ENCODE measurements around the gene NTSR2.

Gene NTSR2

DNA sequence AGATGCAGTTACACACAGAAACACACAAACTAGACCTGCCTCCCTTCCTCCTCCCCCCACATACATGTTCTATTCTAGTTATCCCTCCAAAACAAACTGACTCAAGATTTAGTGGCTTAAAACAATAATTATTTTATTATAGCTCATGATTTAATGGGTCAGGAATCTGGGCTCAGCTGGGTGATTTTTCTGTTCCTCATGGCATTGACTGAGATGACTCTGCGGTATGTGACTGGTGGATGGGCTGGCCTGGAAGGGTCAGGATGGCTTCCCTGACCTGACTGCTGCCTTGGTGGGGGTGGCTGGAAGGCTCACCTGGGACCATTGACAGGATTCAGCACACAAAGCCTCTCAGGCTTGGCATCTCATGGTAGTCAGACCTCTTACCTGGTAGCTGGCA lies 33.7 kb upstream of the NTSR2 start:
- Histone ChIP-seq H3K27ac (ENCODE audit: low read depth, low read length, poor library complexity, severe bottlenecking) (no peak overlapping the region), H3K4me3 (ENCODE audit: low read depth, low read length, poor library complexity, severe bottlenecking) (no peak overlapping the region), H3K27me3 (ENCODE audit: insufficient read depth, low read length) (no peaks in the 10 kb centered on the region), H3K9me2 (ENCODE audit: low read depth, low read length) (no peaks in the 10 kb centered on the region), H3K4me1 (ENCODE audit: insufficient read depth, low read length, severe bottlenecking) (peaks cover 24% of the 10 kb centered on the region), H3K36me3 (ENCODE audit: insufficient read depth, low read length) (no peaks in the 10 kb centered on the region), H3F3A (ENCODE audit: insufficient read depth, low read length) (no peaks in the 10 kb centered on the region), H2AFZ (ENCODE audit: low read length) (no peak overlapping the region), H3K9me3 (ENCODE audit: low read length) (0 out of 2 replicates have a peak, but pooled peaks cover 3% of the 10 kb centered on the region), H3K9ac (ENCODE audit: low read length) (no peak overlapping the region), H3K4me2 (ENCODE audit: low read length) (no peak overlapping the region), H3K79me2 (ENCODE audit: insufficient read depth, low read length) (no peaks in the 10 kb centered on the region), H4K20me1 (ENCODE audit: insufficient read depth, low read length) (no peaks in the 10 kb centered on the region)
- TF ChIP-seq, protein P1, sequence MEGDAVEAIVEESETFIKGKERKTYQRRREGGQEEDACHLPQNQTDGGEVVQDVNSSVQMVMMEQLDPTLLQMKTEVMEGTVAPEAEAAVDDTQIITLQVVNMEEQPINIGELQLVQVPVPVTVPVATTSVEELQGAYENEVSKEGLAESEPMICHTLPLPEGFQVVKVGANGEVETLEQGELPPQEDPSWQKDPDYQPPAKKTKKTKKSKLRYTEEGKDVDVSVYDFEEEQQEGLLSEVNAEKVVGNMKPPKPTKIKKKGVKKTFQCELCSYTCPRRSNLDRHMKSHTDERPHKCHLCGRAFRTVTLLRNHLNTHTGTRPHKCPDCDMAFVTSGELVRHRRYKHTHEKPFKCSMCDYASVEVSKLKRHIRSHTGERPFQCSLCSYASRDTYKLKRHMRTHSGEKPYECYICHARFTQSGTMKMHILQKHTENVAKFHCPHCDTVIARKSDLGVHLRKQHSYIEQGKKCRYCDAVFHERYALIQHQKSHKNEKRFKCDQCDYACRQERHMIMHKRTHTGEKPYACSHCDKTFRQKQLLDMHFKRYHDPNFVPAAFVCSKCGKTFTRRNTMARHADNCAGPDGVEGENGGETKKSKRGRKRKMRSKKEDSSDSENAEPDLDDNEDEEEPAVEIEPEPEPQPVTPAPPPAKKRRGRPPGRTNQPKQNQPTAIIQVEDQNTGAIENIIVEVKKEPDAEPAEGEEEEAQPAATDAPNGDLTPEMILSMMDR (IDR thresholded peaks at IDR 0.05; ENCODE audit: low read length): no peak
- TF ChIP-seq EZH2 (IDR thresholded peaks at IDR 0.05; ENCODE audit: borderline replicate concordance, low read length): no peak

GRCh38 chr2:11702946-11703345 lies 33.0 kb upstream of the NTSR2 start:
- TF ChIP-seq, protein P1 (IDR thresholded peaks at IDR 0.05; ENCODE audit: low read length): no peak
- no peak for TF ChIP-seq EZH2 (IDR thresholded peaks at IDR 0.05; ENCODE audit: borderline replicate concordance, low read length)
- Histone ChIP-seq H3K27ac (ENCODE audit: low read depth, low read length, poor library complexity, severe bottlenecking) (no peak overlapping the region), H3K4me2 (ENCODE audit: low read length) (no peak overlapping the region), H3F3A (ENCODE audit: insufficient read depth, low read length) (no peaks in the 10 kb centered on the region), H3K4me1 (ENCODE audit: insufficient read depth, low read length, severe bottlenecking) (peaks cover 24% of the 10 kb centered on the region), H3K27me3 (ENCODE audit: insufficient read depth, low read length) (no peaks in the 10 kb centered on the region), H3K9ac (ENCODE audit: low read length) (no peak overlapping the region), H3K4me3 (ENCODE audit: low read depth, low read length, poor library complexity, severe bottlenecking) (no peak overlapping the region), H3K9me3 (ENCODE audit: low read length) (0 out of 2 replicates have a peak, but pooled peaks cover 3% of the 10 kb centered on the region), H4K20me1 (ENCODE audit: insufficient read depth, low read length) (no peaks in the 10 kb centered on the region), H3K36me3 (ENCODE audit: insufficient read depth, low read length) (no peaks in the 10 kb centered on the region), H3K79me2 (ENCODE audit: insufficient read depth, low read length) (no peaks in the 10 kb centered on the region), H2AFZ (ENCODE audit: low read length) (no peak overlapping the region), H3K9me2 (ENCODE audit: low read depth, low read length) (no peaks in the 10 kb centered on the region)

DNA sequence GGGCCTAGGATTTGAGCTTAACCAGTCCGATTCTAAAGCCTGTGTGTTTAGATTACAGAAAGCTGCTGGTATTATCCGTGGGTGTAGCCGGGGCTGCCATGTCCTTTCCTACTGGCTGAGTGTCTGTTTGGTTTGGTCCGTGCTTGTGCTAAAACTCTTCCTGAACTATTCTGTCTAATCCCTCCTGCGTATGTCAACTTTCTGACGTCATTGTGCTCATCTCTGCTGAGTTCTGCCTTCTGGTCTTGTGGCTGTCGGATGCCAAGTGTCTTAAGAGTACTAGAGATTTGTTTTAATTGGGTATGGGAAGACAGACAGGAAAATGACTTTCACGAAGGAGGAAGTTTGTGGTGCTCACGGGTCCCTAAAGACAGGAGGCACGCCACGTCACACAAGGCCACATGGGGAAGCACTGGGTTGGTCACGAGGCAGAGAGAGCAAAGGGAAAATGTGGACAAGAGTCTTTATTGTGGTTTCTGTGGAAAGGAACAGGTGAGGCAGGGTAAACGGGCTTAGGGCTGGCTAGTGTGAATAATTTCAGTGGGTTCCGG lies 31.8 kb upstream of the NTSR2 start:
- H3K4me1 ChIP-seq (ENCODE audit: insufficient read depth, low read length, severe bottlenecking): peaks cover 24% of the 10 kb centered on the region
- peak overlapping the region; percentile 1; the same call in 1 of the 2 replicates for H3K9ac ChIP-seq (ENCODE audit: low read length)
- H2AFZ ChIP-seq (ENCODE audit: low read length): peak overlapping the region; percentile 35; the same call in 1 of the 2 replicates
- H3K79me2 ChIP-seq (ENCODE audit: insufficient read depth, low read length): no peaks in the 10 kb centered on the region
- no peaks in the 10 kb centered on the region for H4K20me1 ChIP-seq (ENCODE audit: insufficient read depth, low read length)
- H3K9me2 ChIP-seq (ENCODE audit: low read depth, low read length): no peaks in the 10 kb centered on the region
- peak overlapping the region; percentile 68 for H3K27ac ChIP-seq (ENCODE audit: low read depth, low read length, poor library complexity, severe bottlenecking)
- peak overlapping the region; percentile 44 for H3K4me2 ChIP-seq (ENCODE audit: low read length)
- H3K9me3 ChIP-seq (ENCODE audit: low read length): 0 out of 2 replicates have a peak, but pooled peaks cover 3% of the 10 kb centered on the region
- no peaks in the 10 kb centered on the region for H3K27me3 ChIP-seq (ENCODE audit: insufficient read depth, low read length)
- H3F3A ChIP-seq (ENCODE audit: insufficient read depth, low read length): no peaks in the 10 kb centered on the region
- H3K4me3 ChIP-seq (ENCODE audit: low read depth, low read length, poor library complexity, severe bottlenecking): peak overlapping the region; percentile 9
- H3K36me3 ChIP-seq (ENCODE audit: insufficient read depth, low read length): no peaks in the 10 kb centered on the region
- TF ChIP-seq EZH2 (IDR thresholded peaks at IDR 0.05; ENCODE audit: borderline replicate concordance, low read length): no peak
- TF ChIP-seq, protein P1 (IDR thresholded peaks at IDR 0.05; ENCODE audit: low read length): no peak

Data from OCI-LY1 (cell line).